ENCODE measurements around the gene KLC4. TPM values are rescaled to one million over a fixed set of nuclear protein-coding genes. Genes with fewer than 3 reads are reported as not detected.

The KLC4 gene
- total RNA-seq, 2 donors from 2014 or later: 98.8 to 101 TPM

DNA sequence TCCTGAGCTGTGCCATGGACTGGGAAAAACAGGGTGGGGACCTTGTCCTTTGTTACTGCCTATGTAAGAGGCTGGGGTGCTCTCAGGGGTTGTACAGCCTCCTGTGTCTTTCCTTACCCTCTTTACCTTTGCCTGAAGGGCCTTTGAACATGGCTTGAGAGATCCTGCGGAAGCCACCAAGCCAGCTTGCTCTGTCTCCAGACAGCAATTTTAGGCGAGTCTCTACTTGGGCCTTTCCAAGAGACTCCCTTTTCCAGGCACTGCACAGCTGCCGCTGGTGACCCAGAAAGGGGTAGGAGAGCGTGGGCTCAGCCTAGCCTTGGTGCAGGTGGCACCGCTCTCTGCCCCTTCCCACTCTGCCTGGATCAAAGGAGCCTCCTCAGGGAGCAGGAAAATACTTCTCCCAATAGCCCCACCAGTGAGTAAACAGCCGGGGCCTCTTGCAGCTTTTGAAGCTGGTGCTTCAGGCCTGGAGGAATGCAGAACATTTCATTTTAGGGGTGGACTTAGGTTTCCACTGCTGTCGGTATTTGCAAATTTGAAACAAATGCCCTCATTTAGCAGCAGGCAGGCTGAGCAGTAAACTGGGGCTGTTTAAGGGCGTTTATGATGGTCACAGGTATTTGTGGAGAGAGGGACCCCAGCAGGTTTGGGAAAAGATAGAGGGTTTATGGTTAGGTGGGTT is 30.6 kb downstream of the KLC4 start:
- H3K9ac ChIP-seq (ENCODE audit: low read depth in 2 of 2, low read length in 2 of 2): peak overlapping the region in 1 of 2 donors; percentile 6
- no peak for TF ChIP-seq CTCF (IDR thresholded peaks at IDR 0.05)
- intact Hi-C loops (cut with DNase I): no loop called here

GRCh38 chr6:43090559-43090956 is 31.1 kb downstream of the KLC4 start:
- no peak for DNase-seq
- no peak overlapping the region for H3K27ac ChIP-seq
- TF ChIP-seq CTCF (IDR thresholded peaks at IDR 0.05): no peak
- H3K4me1 ChIP-seq: no peaks in the 10 kb centered on the region
- no peaks in the 10 kb centered on the region for H3K27me3 ChIP-seq
- no peak overlapping the region for H3K4me3 ChIP-seq
- no peaks in the 10 kb centered on the region for H3K9me3 ChIP-seq
- H3K9ac ChIP-seq (ENCODE audit: low read depth in 2 of 2, low read length in 2 of 2): no peak overlapping the region
- no peaks in the 10 kb centered on the region for H3K36me3 ChIP-seq
- intact Hi-C loops (cut with DNase I): no loop called here

More for the DNA sequence above, 30.6 kb downstream of the KLC4 start:
- Histone ChIP-seq H3K4me3 (no peak overlapping the region), H3K27ac (no peak overlapping the region), H3K4me1 (no peaks in the 10 kb centered on the region), H3K27me3 (no peaks in the 10 kb centered on the region), H3K36me3 (no peaks in the 10 kb centered on the region), H3K9me3 (no peaks in the 10 kb centered on the region)
- no peak for DNase-seq

DNA sequence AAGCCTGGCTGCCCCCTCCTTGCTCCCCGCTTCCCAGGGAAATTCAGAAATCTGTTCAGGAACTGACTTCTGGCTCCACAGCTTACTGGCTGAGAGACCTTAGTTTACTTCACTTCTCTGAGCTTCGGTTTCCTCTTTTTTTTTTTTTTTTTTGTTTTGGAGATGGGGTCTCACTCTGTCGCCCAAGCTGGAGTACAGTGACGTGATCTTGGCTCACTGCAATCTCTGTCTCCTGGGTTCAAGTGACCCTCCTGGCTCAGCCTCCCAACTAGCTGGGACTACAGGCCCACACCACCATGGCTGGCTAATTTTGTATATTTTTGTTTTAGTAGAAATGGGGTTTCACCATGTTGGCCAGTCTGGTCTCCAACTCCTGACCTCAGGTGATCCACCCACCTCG is 31.6 kb downstream of the KLC4 start:
- no peak overlapping the region for H3K27ac ChIP-seq
- no peaks in the 10 kb centered on the region for H3K9me3 ChIP-seq
- no peak overlapping the region for H3K9ac ChIP-seq (ENCODE audit: low read depth in 2 of 2, low read length in 2 of 2)
- H3K4me1 ChIP-seq: no peaks in the 10 kb centered on the region
- no peaks in the 10 kb centered on the region for H3K27me3 ChIP-seq
- DNase-seq: no peak
- no peak overlapping the region for H3K4me3 ChIP-seq
- TF ChIP-seq CTCF (IDR thresholded peaks at IDR 0.05): no peak
- no peaks in the 10 kb centered on the region for H3K36me3 ChIP-seq
- intact Hi-C loops (cut with DNase I): no loop called here

GRCh38 chr6:43091436-43091991 is 32.1 kb downstream of the KLC4 start:
- Histone ChIP-seq H3K27me3 (no peaks in the 10 kb centered on the region), H3K4me1 (no peaks in the 10 kb centered on the region), H3K4me3 (no peak overlapping the region), H3K36me3 (no peaks in the 10 kb centered on the region), H3K9me3 (no peaks in the 10 kb centered on the region), H3K27ac (no peak overlapping the region), H3K9ac (ENCODE audit: low read depth in 2 of 2, low read length in 2 of 2) (no peak overlapping the region)
- DNase-seq: no peak
- no peak for TF ChIP-seq CTCF (IDR thresholded peaks at IDR 0.05)
- intact Hi-C loops (cut with DNase I): no loop called here

GRCh38 chr6:43092635-43093034 is 33.2 kb downstream of the KLC4 start:
- TF ChIP-seq CTCF (IDR thresholded peaks at IDR 0.05): no peak
- H3K27me3 ChIP-seq: no peaks in the 10 kb centered on the region
- H3K9ac ChIP-seq (ENCODE audit: low read depth in 2 of 2, low read length in 2 of 2): no peak overlapping the region
- H3K9me3 ChIP-seq: no peaks in the 10 kb centered on the region
- H3K27ac ChIP-seq: no peak overlapping the region
- no peaks in the 10 kb centered on the region for H3K36me3 ChIP-seq
- DNase-seq: no peak
- intact Hi-C loops (cut with DNase I): no loop called here
- H3K4me1 ChIP-seq: no peaks in the 10 kb centered on the region
- H3K4me3 ChIP-seq: no peak overlapping the region

Data from colonic mucosa (tissue), 4 donors.